CD14-positive monocyte (primary cell): ENCODE data around the gene NRDE2. TPM values are rescaled to one million over a fixed set of nuclear protein-coding genes. Genes with fewer than 3 reads are reported as not detected.

Source experiments
- DNase-seq, 3 donors: peaks; one replicate each; pipeline ENCODE4 v3.0.0-alpha.2; 2011 to 2022
- H2AFZ ChIP-seq: 2 replicates; pipeline ENCODE4 v1.6.0; 2012; ENCODE audit warnings: mild to moderate bottlenecking, low read depth, low read length, inconsistent platforms; ENCODE audit not compliant: insufficient read depth, poor library complexity, severe bottlenecking
- H3K27ac ChIP-seq, 2 donors: 1 replicate in 1 of 2; 2 replicates in 1 of 2; pipeline ENCODE4 v1.5.1; 2012 to 2013; ENCODE audit warnings: low read length in 2 of 2, control low read depth in 1 of 2, inconsistent platforms in 1 of 2, low read depth in 1 of 2, mild to moderate bottlenecking in 1 of 2
- H3K27me3 ChIP-seq, 2 donors: one replicate each; pipeline versions ENCODE4 v1.6.0 to v1.6.1; 2011 to 2013; ENCODE audit warnings: low read length in 2 of 2; ENCODE audit not compliant: control insufficient read depth in 2 of 2, insufficient read depth in 2 of 2
- H3K36me3 ChIP-seq, 2 donors: replicated peaks in 1 of 2; 1 replicate in 1 of 2; 2 replicates in 1 of 2; pipeline versions ENCODE4 v1.5.1 to v1.6.1; 2012 to 2013; ENCODE audit warnings: low read length in 2 of 2, control low read depth in 1 of 2, inconsistent platforms in 1 of 2, mild to moderate bottlenecking in 1 of 2; ENCODE audit not compliant: insufficient read depth in 2 of 2, control insufficient read depth in 1 of 2
- H3K4me1 ChIP-seq, 2 donors: 1 replicate in 1 of 2; 2 replicates in 1 of 2; pipeline versions ENCODE4 v1.5.1 to v1.6.1; 2012 to 2013; ENCODE audit warnings: low read length in 2 of 2, control low read depth in 1 of 2, inconsistent platforms in 1 of 2, mild to moderate bottlenecking in 1 of 2, moderate library complexity in 1 of 2; ENCODE audit not compliant: insufficient read depth in 2 of 2, control insufficient read depth in 1 of 2
- H3K4me2 ChIP-seq: replicated peaks from 2 replicates; pipeline ENCODE3; 2012; ENCODE audit warnings: low read length, moderate library complexity, mild to moderate bottlenecking; ENCODE audit not compliant: poor library complexity, severe bottlenecking; ENCODE audit errors: extremely low read depth
- H3K4me3 ChIP-seq, 3 experiments: fragments of 200-600 bp in 1 of 3; sonication (generic) in 1 of 3; replicated peaks in 1 of 3; 1 replicate in 2 of 3; 2 replicates in 1 of 3; pipeline ENCODE4 v1.5.1; 2011 to 2013; ENCODE audit warnings: low read length in 3 of 3, mild to moderate bottlenecking in 3 of 3, control low read depth in 2 of 3, low read depth in 2 of 3, inconsistent platforms in 1 of 3, moderate library complexity in 1 of 3
- H3K79me2 ChIP-seq: 2 replicates; pipeline ENCODE4 v1.6.0; 2012; ENCODE audit warnings: mild to moderate bottlenecking, control low read depth, inconsistent platforms, low read length, moderate library complexity; ENCODE audit not compliant: insufficient read depth
- H3K9ac ChIP-seq: 2 replicates; pipeline ENCODE4 v1.6.0; 2017; ENCODE audit warnings: low read length, mild to moderate bottlenecking; ENCODE audit not compliant: insufficient read depth, poor library complexity, severe bottlenecking
- H3K9me3 ChIP-seq, 2 donors: replicated peaks in 1 of 2; 1 replicate in 1 of 2; 2 replicates in 1 of 2; pipeline versions ENCODE4 v1.5.1 to v1.6.1; 2012 to 2013; ENCODE audit warnings: low read length in 2 of 2, control low read depth in 1 of 2; ENCODE audit not compliant: control insufficient read depth in 1 of 2, insufficient read depth in 1 of 2
- H4K20me1 ChIP-seq: 2 replicates; pipeline ENCODE4 v1.6.0; 2012; ENCODE audit warnings: mild to moderate bottlenecking, low read length, control low read depth, moderate library complexity; ENCODE audit not compliant: insufficient read depth
- H3K27ac Mint-ChIP-seq, 7 donors: one replicate each; pipeline ENCODE4 v1.8.0; 2020; ENCODE audit warnings: mild to moderate bottlenecking in 7 of 7, mixed read lengths in 7 of 7, moderate library complexity in 6 of 7, inconsistent platforms in 2 of 7
- H3K27me3 Mint-ChIP-seq, 3 donors: one replicate each; pipeline ENCODE4 v1.8.0; 2021 to 2022; ENCODE audit warnings: low read depth in 3 of 3, mild to moderate bottlenecking in 3 of 3, mixed read lengths in 3 of 3, moderate library complexity in 3 of 3, inconsistent platforms in 1 of 3
- H3K36me3 Mint-ChIP-seq, 2 donors: one replicate each; pipeline ENCODE4 v1.8.0; 2020; ENCODE audit warnings: mixed read lengths in 2 of 2, inconsistent platforms in 1 of 2, mild to moderate bottlenecking in 1 of 2
- H3K4me1 Mint-ChIP-seq: one replicate; pipeline ENCODE4 v1.8.0; 2020; ENCODE audit warnings: mild to moderate bottlenecking, mixed read lengths
- H3K4me3 Mint-ChIP-seq, 2 donors: one replicate each; pipeline ENCODE4 v1.8.0; 2020; ENCODE audit warnings: mild to moderate bottlenecking in 2 of 2, mixed read lengths in 2 of 2, moderate library complexity in 1 of 2
- H3K9me3 Mint-ChIP-seq, 7 donors: one replicate each; pipeline ENCODE4 v1.8.0; 2020 to 2022; ENCODE audit warnings: mixed read lengths in 7 of 7, mild to moderate bottlenecking in 6 of 7, moderate library complexity in 6 of 7, inconsistent platforms in 2 of 7
- WGBS: methylation state at CpG from one replicate; pipeline ENCODE4 v1.1.5; 2013; ENCODE audit warnings: missing lambda C conversion rate; ENCODE audit not compliant: insufficient coverage; 5-methylcytosine and 5-hydroxymethylcytosine counted together
- intact Hi-C, 2 donors: fragments of 100-400 bp; cut with micrococcal nuclease; formaldehyde crosslinking; loops; one replicate each; pipeline versions ENCODE4 v1.15.0 to v1.15.1; 2023
- polyA plus RNA-seq, 3 donors: library from polyadenylated mRNA; depleted of rRNA in 1 of 3; unstranded in 2 of 3; stranded (reverse) in 1 of 3; fragments of 300-500 nt in 2 of 3; fragments of >200 nt in 1 of 3; fragmentation: Illumina TruSeq in 2 of 3; gene quantifications; 1 replicate in 2 of 3; 2 replicates in 1 of 3; pipeline ENCODE4 v1.2.3, GENCODE V29; 2012 to 2021
- TF ChIP-seq, protein P1 (sequence below): fragments of 200-600 bp; IDR thresholded peaks from one replicate; pipeline ENCODE4 v1.8.0; 2022; ENCODE audit warnings: antibody characterized with exemption, mild to moderate bottlenecking

The NRDE2 gene
- polyA plus RNA-seq, 3 donors: 4.7 to 7.4 (median 6.7) TPM

DNA sequence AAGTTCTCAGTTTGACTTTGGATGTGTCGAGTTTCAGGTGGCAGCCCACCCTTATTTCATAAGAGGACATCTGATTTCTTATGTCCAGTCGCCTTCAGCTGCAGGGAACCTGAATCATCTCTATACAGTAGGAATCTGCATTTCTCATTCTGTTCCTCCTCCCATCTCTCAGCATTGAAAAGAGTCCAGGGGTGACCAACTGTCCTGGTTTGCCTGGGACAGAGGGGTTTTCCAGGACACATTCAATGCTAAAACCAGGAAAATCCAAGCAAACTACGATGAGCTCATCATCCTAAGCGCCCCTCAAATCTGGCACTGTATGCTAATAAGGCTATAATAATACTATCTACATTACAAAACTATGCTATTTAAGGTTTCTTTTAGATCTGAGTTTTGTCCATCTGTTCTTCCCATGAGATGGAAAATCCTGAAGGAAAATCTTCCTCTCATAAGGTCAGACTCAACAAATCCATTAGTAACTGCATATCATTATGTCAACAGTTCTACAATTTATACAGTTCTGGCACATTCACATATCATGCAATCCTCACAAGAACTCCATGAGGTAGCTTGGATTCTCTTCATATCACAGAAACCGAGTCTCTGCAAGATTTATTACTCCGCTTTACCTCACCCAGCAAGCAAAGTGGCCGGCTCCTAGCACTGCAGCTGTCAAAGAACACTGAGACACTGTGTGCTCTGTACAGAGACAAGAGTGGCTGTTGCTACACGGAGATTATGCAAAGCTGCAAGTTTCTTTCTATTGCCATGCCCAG, 49.5 kb upstream of the NRDE2 start:
- intact Hi-C loops: loop anchor here (5.0 to 10.0 kb wide), 5 partner anchors 49 to 426 kb away; partner anchors contain the start of genes NRDE2 (in 2 of the 2), EFCAB11 (in 1 of the 2), PSMC1 (in 1 of the 2) and TDP1 (in 1 of the 2)
- Mint-ChIP-seq H3K4me1 (peaks cover 14% of the 10 kb centered on the region), H3K27me3 (peaks cover 0 to 5% (median 1%) of the 10 kb centered on the region in 3 donors), H3K36me3 (no peaks in the 10 kb centered on the region), H3K27ac (no peak overlapping the region), H3K4me3 (no peak overlapping the region), H3K9me3 (no peaks in the 10 kb centered on the region)
- Histone ChIP-seq H3K4me1 (peaks cover 17 to 24% of the 10 kb centered on the region in 2 donors), H3K36me3 (no peaks in the 10 kb centered on the region), H3K27me3 (no peaks in the 10 kb centered on the region), H3K9me3 (no peaks in the 10 kb centered on the region), H4K20me1 (no peaks in the 10 kb centered on the region), H2AFZ (no peak overlapping the region), H3K4me2 (no peak overlapping the region), H3K4me3 (peak overlapping the region in 1 of 3 experiments; percentile 87), H3K79me2 (no peaks in the 10 kb centered on the region), H3K9ac (no peak overlapping the region), H3K27ac (no peak overlapping the region)
- TF ChIP-seq, protein P1, sequence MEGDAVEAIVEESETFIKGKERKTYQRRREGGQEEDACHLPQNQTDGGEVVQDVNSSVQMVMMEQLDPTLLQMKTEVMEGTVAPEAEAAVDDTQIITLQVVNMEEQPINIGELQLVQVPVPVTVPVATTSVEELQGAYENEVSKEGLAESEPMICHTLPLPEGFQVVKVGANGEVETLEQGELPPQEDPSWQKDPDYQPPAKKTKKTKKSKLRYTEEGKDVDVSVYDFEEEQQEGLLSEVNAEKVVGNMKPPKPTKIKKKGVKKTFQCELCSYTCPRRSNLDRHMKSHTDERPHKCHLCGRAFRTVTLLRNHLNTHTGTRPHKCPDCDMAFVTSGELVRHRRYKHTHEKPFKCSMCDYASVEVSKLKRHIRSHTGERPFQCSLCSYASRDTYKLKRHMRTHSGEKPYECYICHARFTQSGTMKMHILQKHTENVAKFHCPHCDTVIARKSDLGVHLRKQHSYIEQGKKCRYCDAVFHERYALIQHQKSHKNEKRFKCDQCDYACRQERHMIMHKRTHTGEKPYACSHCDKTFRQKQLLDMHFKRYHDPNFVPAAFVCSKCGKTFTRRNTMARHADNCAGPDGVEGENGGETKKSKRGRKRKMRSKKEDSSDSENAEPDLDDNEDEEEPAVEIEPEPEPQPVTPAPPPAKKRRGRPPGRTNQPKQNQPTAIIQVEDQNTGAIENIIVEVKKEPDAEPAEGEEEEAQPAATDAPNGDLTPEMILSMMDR: no peak
- no peak for DNase-seq
- 76% methylated on average over 4 of the region's 8 CpGs for WGBS

DNA sequence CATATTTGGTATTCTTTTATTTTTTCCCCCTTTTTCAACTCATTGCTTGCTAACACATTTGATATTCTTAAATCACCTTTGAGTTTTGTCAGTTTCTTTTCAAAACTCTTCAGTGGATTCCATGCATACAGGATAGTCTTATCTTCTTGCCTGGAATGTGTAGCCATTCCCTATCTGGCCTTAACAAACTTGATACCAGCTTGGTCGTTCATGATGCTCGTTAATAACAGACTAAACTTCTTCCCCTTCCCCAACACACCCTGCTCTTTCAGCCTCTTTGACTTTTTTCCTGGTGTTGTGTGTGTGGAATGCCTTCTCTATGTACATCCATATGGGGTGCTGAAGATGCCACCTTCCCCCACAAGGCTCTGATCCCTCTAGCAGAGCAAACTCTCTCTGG, 47.4 kb upstream of the NRDE2 start:
- H3K79me2 ChIP-seq: no peaks in the 10 kb centered on the region
- Mint-ChIP-seq H3K27me3 (peaks cover 0 to 6% (median 3%) of the 10 kb centered on the region in 3 donors), H3K4me3 (no peak overlapping the region), H3K4me1 (peaks cover 5% of the 10 kb centered on the region), H3K9me3 (no peaks in the 10 kb centered on the region), H3K36me3 (no peaks in the 10 kb centered on the region), H3K27ac (no peak overlapping the region)
- H3K4me3 ChIP-seq: no peak overlapping the region
- no peak overlapping the region for H3K4me2 ChIP-seq
- no peak overlapping the region for H3K27ac ChIP-seq
- H2AFZ ChIP-seq: no peak overlapping the region
- no peak for DNase-seq
- intact Hi-C loops: no loop called here
- TF ChIP-seq, protein P1: no peak
- peaks cover 11 to 13% of the 10 kb centered on the region in 2 donors for H3K4me1 ChIP-seq
- H3K36me3 ChIP-seq: no peaks in the 10 kb centered on the region
- H3K27me3 ChIP-seq: no peaks in the 10 kb centered on the region
- no peak overlapping the region for H3K9ac ChIP-seq
- H3K9me3 ChIP-seq: no peaks in the 10 kb centered on the region
- WGBS: no CpG with 5 or more reads among the region's 2 CpGs
- no peaks in the 10 kb centered on the region for H4K20me1 ChIP-seq
